K562 (cell line): ENCODE results near the gene KLHL12. TPM values are rescaled to one million over a fixed set of nuclear protein-coding genes. Genes with fewer than 3 reads are reported as not detected.
A peak's percentile ranks its signal among the peaks of the same experiment; 100 is the strongest.

Source experiments
- ADNP ChIP-seq: fragments of 200-800 bp; sonication (Bioruptor generic); IDR thresholded peaks from 2 replicates; pipeline ENCODE4 v1.6.1; 2016; ENCODE audit warnings: missing genetic modification characterization, missing compliant biosample characterization
- ARID1B ChIP-seq: fragments of 450-650 bp; IDR thresholded peaks from 2 replicates; pipeline ENCODE4 v1.6.1; 2016; ENCODE audit warnings: antibody characterized with exemption, mild to moderate bottlenecking, inconsistent platforms
- BRF2 ChIP-seq: IDR thresholded peaks from 3 replicates; pipeline ENCODE4 v1.6.1; 2011; ENCODE audit warnings: borderline replicate concordance, mild to moderate bottlenecking; ENCODE audit not compliant: insufficient read length, insufficient read depth
- CC2D1A ChIP-seq: fragments of 450-650 bp; IDR thresholded peaks from 2 replicates; pipeline ENCODE4 v1.6.1; 2017; ENCODE audit warnings: mild to moderate bottlenecking
- ELF4 ChIP-seq: fragments of 450-650 bp; formaldehyde crosslinking; IDR thresholded peaks from 2 replicates; pipeline ENCODE4 v1.4.0; 2022; ENCODE audit warnings: missing genetic modification characterization
- FOXJ3 ChIP-seq: sonication (generic); formaldehyde crosslinking; IDR thresholded peaks from 2 replicates; pipeline ENCODE4 v1.4.0; 2020; ENCODE audit warnings: mild to moderate bottlenecking, missing genetic modification reagents
- FOXP4 ChIP-seq: sonication (generic); formaldehyde crosslinking; IDR thresholded peaks from 2 replicates; pipeline ENCODE4 v1.8.0; 2022; ENCODE audit warnings: mild to moderate bottlenecking, missing genetic modification reagents, borderline replicate concordance
- GABPB2 ChIP-seq: fragments of 250-450 bp; sonication (Bioruptor Pico); conservative IDR thresholded peaks from 2 replicates; pipeline ENCODE4 v1.5.1; 2021; ENCODE audit warnings: mild to moderate bottlenecking
- HMG20A ChIP-seq: fragments of 450-650 bp; formaldehyde crosslinking; conservative IDR thresholded peaks from 2 replicates; pipeline ENCODE4 v1.4.0; 2020; ENCODE audit warnings: mild to moderate bottlenecking, mixed read lengths
- MLLT1 ChIP-seq, 2 experiments: fragments of 450-650 bp; IDR thresholded peaks; 2 replicates each; pipeline ENCODE4 v1.6.1; 2016
- MYC ChIP-seq, 2 experiments: fragments of 250-450 bp in 1 of 2; sonication (Bioruptor Pico) in 1 of 2; IDR thresholded peaks; 2 replicates each; pipeline versions ENCODE4 v1.5.1 to v1.6.1; 2012 to 2021; ENCODE audit warnings: low read depth in 2 of 2, borderline replicate concordance in 1 of 2, improper control_type of control experiment in 1 of 2, low read length in 1 of 2, mild to moderate bottlenecking in 1 of 2, moderate library complexity in 1 of 2
- PTTG1 ChIP-seq: fragments of 450-650 bp; IDR thresholded peaks from 2 replicates; pipeline ENCODE4 v1.6.1; 2016; ENCODE audit warnings: low read depth, mild to moderate bottlenecking, missing genetic modification characterization, missing compliant biosample characterization
- TCF15 ChIP-seq: fragments of 250-450 bp; sonication (Bioruptor Pico); IDR thresholded peaks from 2 replicates; pipeline ENCODE4 v1.8.0; 2022; ENCODE audit warnings: moderate library complexity, mild to moderate bottlenecking, inconsistent platforms
- ZKSCAN3 ChIP-seq: fragments of 250-450 bp; sonication (Bioruptor Pico); IDR thresholded peaks from 2 replicates; pipeline ENCODE4 v1.4.0; 2020
- ZNF347 ChIP-seq: fragments of 450-650 bp; formaldehyde crosslinking; IDR thresholded peaks from 2 replicates; pipeline ENCODE4 v1.4.0; 2020; ENCODE audit warnings: low read depth, mild to moderate bottlenecking, moderate library complexity
- ZNF511 ChIP-seq: sonication (generic); formaldehyde crosslinking; IDR thresholded peaks from 2 replicates; pipeline ENCODE4 v1.8.0; 2022; ENCODE audit warnings: mild to moderate bottlenecking, missing genetic modification reagents
- ZZZ3 ChIP-seq: fragments of 450-650 bp; IDR thresholded peaks from 2 replicates; pipeline ENCODE4 v1.6.1; 2016; ENCODE audit warnings: antibody characterized with exemption, mild to moderate bottlenecking, moderate library complexity
- polyA plus RNA-seq, 8 experiments: library from polyadenylated mRNA; depleted of rRNA in 4 of 8; stranded (reverse) in 5 of 8; unstranded in 3 of 8; fragments of >200 nt; fragmentation: Nextera tagmentation in 2 of 8; fragmentation: Illumina TruSeq in 1 of 8; extraction: Ambion mirVana in 2 of 8; extraction: Trizol in 1 of 8; gene quantifications; 2 replicates each; pipeline versions ENCODE4 v1.2.1 to v1.2.3, GENCODE V29; 2011 to 2014; ENCODE audit warnings: inconsistent platforms in 1 of 8, missing spikeins in 1 of 8
- total RNA-seq, 7 experiments: library from RNA; depleted of rRNA in 6 of 7; stranded (reverse); fragments of >200 nt in 6 of 7; fragmentation: Illumina TruSeq in 2 of 7; extraction: Trizol in 2 of 7; gene quantifications; 2 replicates each; pipeline versions ENCODE4 v1.2.1 to v1.2.3, GENCODE V29; 2011 to 2021; ENCODE audit warnings: low replicate concordance in 1 of 7
- TF ChIP-seq, protein P1 (sequence below): fragments of 250-450 bp; sonication (Bioruptor Pico); IDR thresholded peaks from 2 replicates; pipeline ENCODE4 v1.5.0; 2021; ENCODE audit warnings: mild to moderate bottlenecking, borderline replicate concordance

The KLHL12 gene
- total and polyA plus RNA-seq, 9 of the 15 experiments (the other 6 are each of a cell fraction or from before 2014, with no cell fraction given): 23.1 to 85.1 (median 35.0) TPM

- no peak; the same call in 1 of the 2 replicates for TF ChIP-seq ZNF511 (CRISPR knock-in tag)
- TF ChIP-seq MLLT1 (IDR thresholded peaks at IDR 0.05): peak in 1 of 2 experiments; percentile 76; a peak in 1 of 4 replicates
- no peak for TF ChIP-seq BRF2
- TF ChIP-seq FOXP4 (CRISPR knock-in tag): peak; percentile 63; the same call in 1 of the 2 replicates
- no peak for TF ChIP-seq FOXJ3 (CRISPR knock-in tag)
- TF ChIP-seq ADNP (tag): no peak
- no peak for TF ChIP-seq TCF15
- TF ChIP-seq ELF4 (CRISPR knock-in tag): peak; percentile 66; the same call in 1 of the 2 replicates
- 0 out of 2 replicates have a peak, but pooled peaks have one; percentile 29 for TF ChIP-seq CC2D1A
- no peak for TF ChIP-seq GABPB2 (CRISPR knock-in tag)
- TF ChIP-seq PTTG1: no peak
- TF ChIP-seq ZZZ3: no peak
- TF ChIP-seq MYC (IDR thresholded peaks at IDR 0.05; ENCODE audit: low read depth, low read length): peak; percentile 60; the same call in 1 of the 2 replicates
- TF ChIP-seq MYC (CRISPR knock-in tag; IDR thresholded peaks at IDR 0.05; ENCODE audit: borderline replicate concordance, low read depth): no peak
- TF ChIP-seq ARID1B: peak; percentile 39; the same call in 1 of the 2 replicates
- TF ChIP-seq, protein P1, sequence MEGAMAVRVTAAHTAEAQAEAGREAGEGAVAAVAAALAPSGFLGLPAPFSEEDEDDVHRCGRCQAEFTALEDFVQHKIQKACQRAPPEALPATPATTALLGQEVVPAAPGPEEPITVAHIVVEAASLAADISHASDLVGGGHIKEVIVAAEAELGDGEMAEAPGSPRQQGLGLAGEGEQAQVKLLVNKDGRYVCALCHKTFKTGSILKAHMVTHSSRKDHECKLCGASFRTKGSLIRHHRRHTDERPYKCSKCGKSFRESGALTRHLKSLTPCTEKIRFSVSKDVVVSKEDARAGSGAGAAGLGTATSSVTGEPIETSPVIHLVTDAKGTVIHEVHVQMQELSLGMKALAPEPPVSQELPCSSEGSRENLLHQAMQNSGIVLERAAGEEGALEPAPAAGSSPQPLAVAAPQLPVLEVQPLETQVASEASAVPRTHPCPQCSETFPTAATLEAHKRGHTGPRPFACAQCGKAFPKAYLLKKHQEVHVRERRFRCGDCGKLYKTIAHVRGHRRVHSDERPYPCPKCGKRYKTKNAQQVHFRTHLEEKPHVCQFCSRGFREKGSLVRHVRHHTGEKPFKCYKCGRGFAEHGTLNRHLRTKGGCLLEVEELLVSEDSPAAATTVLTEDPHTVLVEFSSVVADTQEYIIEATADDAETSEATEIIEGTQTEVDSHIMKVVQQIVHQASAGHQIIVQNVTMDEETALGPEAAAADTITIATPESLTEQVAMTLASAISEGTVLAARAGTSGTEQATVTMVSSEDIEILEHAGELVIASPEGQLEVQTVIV: no peak
- TF ChIP-seq HMG20A (CRISPR knock-in tag): no peak
- no peak for TF ChIP-seq ZNF347 (CRISPR knock-in tag)
- TF ChIP-seq ZKSCAN3: 0 out of 2 replicates have a peak, but pooled peaks have one; percentile 3
These were observed 31.7 kb upstream of the KLHL12 start (continued) for GRCh38 chr1:202958544-202959275.
